Progenitor cell of endocrine pancreas (in vitro differentiated cells): ENCODE measurements around the gene ALG12. TPM values are rescaled to one million over a fixed set of nuclear protein-coding genes. Genes with fewer than 3 reads are reported as not detected.

Experiments used
- DNase-seq: peaks from one replicate; pipeline ENCODE4 v3.0.0; 2021; ENCODE audit warnings: low spot score; ENCODE audit not compliant: unreplicated experiment
- H3K27ac Mint-ChIP-seq: 2 replicates; pipeline ENCODE4 v1.8.0; 2021; ENCODE audit warnings: mild to moderate bottlenecking, moderate library complexity, mixed read lengths
- H3K27me3 Mint-ChIP-seq: 2 replicates; pipeline ENCODE4 v1.8.0; 2021; ENCODE audit warnings: mixed read lengths
- H3K36me3 Mint-ChIP-seq: 2 replicates; pipeline ENCODE4 v1.8.0; 2022; ENCODE audit warnings: mixed read lengths; ENCODE audit not compliant: insufficient read depth
- H3K4me1 Mint-ChIP-seq: 2 replicates; pipeline ENCODE4 v1.8.0; 2021; ENCODE audit warnings: low read depth, mixed read lengths
- H3K4me3 Mint-ChIP-seq: 2 replicates; pipeline ENCODE4 v1.8.0; 2021; ENCODE audit warnings: low read depth, mild to moderate bottlenecking, moderate library complexity, mixed read lengths
- H3K9me3 Mint-ChIP-seq: 2 replicates; pipeline ENCODE4 v1.8.0; 2021; ENCODE audit warnings: low read depth, mixed read lengths
- total RNA-seq: library from RNA; stranded (reverse); gene quantifications from 2 replicates; pipeline ENCODE4 v1.2.1, GENCODE V29; 2021
- TF ChIP-seq, protein P1 (sequence below): fragments of 200-600 bp; sonication (generic); IDR thresholded peaks from one replicate; pipeline ENCODE4 v1.5.0; 2021; ENCODE audit warnings: antibody characterized with exemption, mild to moderate bottlenecking; ENCODE audit not compliant: unreplicated experiment

ALG12 gene
- total RNA-seq, 1 donor from 2014 or later = 25.7 TPM

DNA sequence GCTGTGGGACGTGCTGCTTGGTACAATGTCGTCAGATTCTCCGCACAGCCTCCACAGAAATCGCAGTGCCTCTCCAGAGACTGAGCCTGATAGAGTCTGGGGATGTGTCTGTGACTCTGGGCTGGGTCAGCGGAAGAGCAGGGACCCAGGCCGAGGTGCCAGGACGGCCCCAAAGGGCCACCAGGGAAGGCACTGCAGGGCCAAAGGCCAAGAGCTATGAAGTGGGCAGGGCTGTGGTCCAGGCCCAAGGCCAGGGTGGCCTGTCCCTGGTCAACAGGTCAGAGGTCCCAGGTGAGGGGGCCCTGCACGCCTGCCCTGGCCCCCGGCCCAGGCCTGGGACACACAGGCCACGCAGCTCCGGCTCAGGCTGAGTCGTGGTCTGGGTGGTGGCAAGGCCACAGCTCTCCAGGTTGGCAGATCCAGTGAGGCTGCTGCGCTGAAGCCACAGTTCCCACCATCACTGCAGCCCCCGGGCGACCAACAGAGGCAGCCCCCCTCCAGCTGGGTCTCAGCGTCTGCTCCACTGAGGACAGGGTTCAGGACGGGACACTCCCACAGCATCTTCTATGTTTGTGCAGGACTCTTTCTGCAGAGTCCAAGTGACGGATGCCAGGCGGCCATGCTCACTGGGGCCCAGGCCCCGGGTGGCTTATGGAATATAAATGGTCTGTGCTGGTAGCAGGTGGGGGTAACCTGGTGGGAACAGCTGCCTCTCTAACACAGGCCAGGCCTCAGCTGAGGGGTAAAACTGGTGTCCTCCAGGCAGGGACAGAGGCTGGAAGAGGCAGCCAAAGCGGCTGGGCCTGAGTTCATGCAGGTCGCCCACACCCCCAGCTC, 37.6 kb upstream of the ALG12 start:
- H3K4me3 Mint-ChIP-seq = no peak overlapping the region
- no peaks in the 10 kb centered on the region for H3K27me3 Mint-ChIP-seq
- peaks cover 1% of the 10 kb centered on the region for H3K4me1 Mint-ChIP-seq
- no peak for DNase-seq
- TF ChIP-seq, protein P1, sequence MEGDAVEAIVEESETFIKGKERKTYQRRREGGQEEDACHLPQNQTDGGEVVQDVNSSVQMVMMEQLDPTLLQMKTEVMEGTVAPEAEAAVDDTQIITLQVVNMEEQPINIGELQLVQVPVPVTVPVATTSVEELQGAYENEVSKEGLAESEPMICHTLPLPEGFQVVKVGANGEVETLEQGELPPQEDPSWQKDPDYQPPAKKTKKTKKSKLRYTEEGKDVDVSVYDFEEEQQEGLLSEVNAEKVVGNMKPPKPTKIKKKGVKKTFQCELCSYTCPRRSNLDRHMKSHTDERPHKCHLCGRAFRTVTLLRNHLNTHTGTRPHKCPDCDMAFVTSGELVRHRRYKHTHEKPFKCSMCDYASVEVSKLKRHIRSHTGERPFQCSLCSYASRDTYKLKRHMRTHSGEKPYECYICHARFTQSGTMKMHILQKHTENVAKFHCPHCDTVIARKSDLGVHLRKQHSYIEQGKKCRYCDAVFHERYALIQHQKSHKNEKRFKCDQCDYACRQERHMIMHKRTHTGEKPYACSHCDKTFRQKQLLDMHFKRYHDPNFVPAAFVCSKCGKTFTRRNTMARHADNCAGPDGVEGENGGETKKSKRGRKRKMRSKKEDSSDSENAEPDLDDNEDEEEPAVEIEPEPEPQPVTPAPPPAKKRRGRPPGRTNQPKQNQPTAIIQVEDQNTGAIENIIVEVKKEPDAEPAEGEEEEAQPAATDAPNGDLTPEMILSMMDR = no peak
- H3K27ac Mint-ChIP-seq = no peak overlapping the region
- no peaks in the 10 kb centered on the region for H3K36me3 Mint-ChIP-seq
- H3K9me3 Mint-ChIP-seq = no peaks in the 10 kb centered on the region

DNA sequence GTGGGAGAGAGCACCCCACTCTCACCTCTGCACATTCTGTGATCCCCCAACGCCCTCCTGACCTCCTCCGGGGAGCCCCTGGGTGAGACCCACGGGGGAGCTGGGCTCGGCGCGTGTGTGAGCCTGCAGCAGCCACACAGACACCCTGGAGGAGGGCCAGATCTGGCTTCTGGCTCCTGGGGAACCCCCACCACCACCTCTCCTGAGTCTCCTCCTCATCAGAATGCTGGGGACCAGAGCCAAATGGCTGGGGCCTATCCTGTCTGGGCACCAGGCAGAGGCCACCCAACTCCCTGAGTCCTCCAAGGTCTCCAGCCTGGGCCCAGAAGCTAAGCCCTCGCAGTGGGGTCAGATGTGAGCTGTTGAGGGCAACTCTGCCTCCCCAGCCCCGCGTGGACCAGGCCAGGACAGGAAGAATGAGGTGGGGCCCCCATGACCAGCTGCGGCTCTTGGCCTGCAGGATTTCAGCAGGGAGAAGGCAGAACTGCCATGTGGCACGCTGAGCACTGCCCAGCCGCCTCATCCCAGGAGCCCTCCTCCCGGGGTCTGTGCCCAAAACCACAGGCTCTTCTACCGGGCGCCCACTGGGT, 36.8 kb upstream of the ALG12 start:
- no peaks in the 10 kb centered on the region for H3K36me3 Mint-ChIP-seq
- TF ChIP-seq, protein P1 = no peak
- no peaks in the 10 kb centered on the region for H3K27me3 Mint-ChIP-seq
- no peak overlapping the region for H3K4me3 Mint-ChIP-seq
- peaks cover 1% of the 10 kb centered on the region for H3K4me1 Mint-ChIP-seq
- no peaks in the 10 kb centered on the region for H3K9me3 Mint-ChIP-seq
- DNase-seq = no peak
- H3K27ac Mint-ChIP-seq = no peak overlapping the region

DNA sequence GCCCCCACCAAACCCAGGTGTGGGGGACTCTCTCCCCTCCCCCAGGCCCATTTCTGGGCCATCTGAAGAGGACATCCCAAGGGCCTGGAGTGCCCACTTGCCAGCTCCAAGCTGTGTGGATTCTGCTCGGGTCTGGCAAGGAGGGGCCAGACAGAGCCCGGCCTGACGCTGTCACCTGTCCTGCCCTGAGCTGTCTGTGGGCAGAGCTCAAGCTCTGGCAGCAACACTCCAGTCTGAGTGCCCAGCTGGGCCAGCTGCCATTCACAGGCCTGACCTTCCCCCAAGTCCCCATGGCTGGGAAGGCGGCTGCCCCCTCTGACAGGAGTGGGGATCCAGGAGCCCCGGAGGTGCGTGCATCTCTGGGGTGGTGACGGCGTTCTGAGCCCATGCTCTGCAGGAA, 36.1 kb upstream of the ALG12 start:
- Mint-ChIP-seq H3K36me3 (no peaks in the 10 kb centered on the region), H3K4me3 (no peak overlapping the region), H3K27me3 (no peaks in the 10 kb centered on the region), H3K9me3 (no peaks in the 10 kb centered on the region), H3K27ac (no peak overlapping the region), H3K4me1 (peaks cover 4% of the 10 kb centered on the region)
- DNase-seq = no peak
- TF ChIP-seq, protein P1 = no peak

DNA sequence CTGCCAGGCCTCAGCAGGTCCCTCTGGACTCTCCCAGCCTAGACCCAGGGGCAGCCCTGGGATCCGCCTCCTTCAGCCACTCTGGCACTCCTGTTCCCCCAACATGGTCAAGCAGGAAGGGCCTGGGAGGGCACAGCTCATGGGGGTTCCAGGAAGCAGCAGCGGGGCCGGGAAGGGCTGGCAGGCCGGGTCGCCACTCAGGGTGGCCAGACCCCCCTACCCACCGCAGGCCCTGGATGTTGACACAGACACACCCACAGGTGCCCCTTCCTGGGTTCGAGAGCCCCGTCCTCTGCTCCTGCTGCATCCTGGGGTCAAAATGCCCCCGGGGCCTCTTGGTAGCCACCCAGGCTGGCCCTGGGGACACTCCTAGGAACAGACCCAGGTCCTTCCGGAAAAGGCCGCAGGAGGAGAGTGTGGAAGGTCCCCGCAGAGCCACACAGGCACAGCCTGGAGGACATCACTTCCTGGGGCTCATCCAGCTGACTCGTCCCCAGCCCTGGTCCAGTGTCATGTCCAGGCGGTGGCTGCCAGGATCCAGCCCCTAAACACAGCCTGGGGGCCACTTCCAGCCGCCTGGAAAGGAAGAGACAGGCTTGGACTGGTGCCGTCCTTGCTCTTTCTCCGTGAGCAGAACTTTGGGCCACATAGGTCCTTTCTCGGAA, 35.6 kb upstream of the ALG12 start:
- no peaks in the 10 kb centered on the region for H3K36me3 Mint-ChIP-seq
- H3K27ac Mint-ChIP-seq = no peak overlapping the region
- TF ChIP-seq, protein P1 = no peak
- H3K9me3 Mint-ChIP-seq = no peaks in the 10 kb centered on the region
- DNase-seq = no peak
- no peak overlapping the region for H3K4me3 Mint-ChIP-seq
- H3K27me3 Mint-ChIP-seq = no peaks in the 10 kb centered on the region
- H3K4me1 Mint-ChIP-seq = peaks cover 4% of the 10 kb centered on the region

DNA sequence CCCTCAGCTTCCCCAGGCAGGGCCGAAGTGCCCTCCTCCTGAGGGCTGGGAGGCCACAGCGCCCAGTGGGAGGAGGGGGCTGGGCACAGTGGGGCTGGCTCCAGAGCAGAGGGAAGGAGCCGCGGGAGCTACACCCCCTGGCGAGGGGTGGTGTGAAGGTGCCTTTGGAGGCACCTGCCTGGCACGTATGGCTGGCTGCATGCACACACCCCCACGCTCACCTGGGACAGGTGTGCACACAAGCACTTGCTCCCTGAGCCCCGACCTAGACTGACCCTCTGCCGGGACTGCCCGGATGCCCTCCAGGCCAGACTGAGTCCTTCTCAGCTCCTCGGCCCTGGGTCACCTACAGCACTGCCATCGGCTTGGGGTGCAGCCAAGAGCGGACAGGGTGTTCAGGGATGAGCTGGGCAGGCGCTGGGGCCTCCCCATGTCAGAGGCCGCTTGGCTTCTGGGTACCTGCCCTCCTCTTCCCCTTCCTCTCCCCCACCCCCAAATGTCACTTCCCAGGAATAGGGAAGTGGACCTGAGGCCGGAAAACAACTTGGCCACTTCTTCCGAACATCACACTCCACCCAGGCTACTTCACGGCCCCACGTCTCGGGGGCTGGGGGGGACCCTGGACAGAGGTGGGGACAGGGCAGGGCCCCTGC, 34.9 kb upstream of the ALG12 start:
- H3K27me3 Mint-ChIP-seq = no peaks in the 10 kb centered on the region
- DNase-seq = no peak
- H3K4me1 Mint-ChIP-seq = peaks cover 4% of the 10 kb centered on the region
- H3K27ac Mint-ChIP-seq = no peak overlapping the region
- H3K4me3 Mint-ChIP-seq = no peak overlapping the region
- TF ChIP-seq, protein P1 = no peak
- H3K9me3 Mint-ChIP-seq = no peaks in the 10 kb centered on the region
- no peaks in the 10 kb centered on the region for H3K36me3 Mint-ChIP-seq
